Measurements from ENCODE around the gene SLC38A8. TPM values are rescaled to one million over a fixed set of nuclear protein-coding genes. Genes with fewer than 3 reads are reported as not detected.

The SLC38A8 gene
- total RNA-seq, 2 donors from 2014 or later, result not detected

GRCh38 chr16:84055801-84056634 is 13.4 kb upstream of the SLC38A8 start:
- Mint-ChIP-seq H3K9me3 (no peaks in the 10 kb centered on the region), H3K27ac (peak overlapping the region; percentile 16), H3K36me3 (ENCODE audit: low read depth) (peaks cover 81% of the 10 kb centered on the region), H3K27me3 (ENCODE audit: insufficient read depth) (no peaks in the 10 kb centered on the region), H3K4me1 (no peaks in the 10 kb centered on the region), H3K4me3 (no peak overlapping the region)
- DNase-seq, result no peak
- H3K9me3 ChIP-seq (ENCODE audit: control insufficient read depth, low read length), result no peaks in the 10 kb centered on the region
- WGBS, 2 experiments (ENCODE audit: insufficient coverage in 1 of 2, insufficient read length in 1 of 2), result 96 to 98% methylated on average over 16 to 19 of the region's 19 CpGs
- H3K27me3 ChIP-seq (ENCODE audit: control insufficient read depth, insufficient read depth, low read length, poor library complexity, severe bottlenecking), result no peaks in the 10 kb centered on the region
- no peak overlapping the region for H3K4me3 ChIP-seq (ENCODE audit: low read length)
- no peak for TF ChIP-seq CTCF (conservative IDR thresholded peaks at IDR 0.05)
- no peak overlapping the region for H3K27ac ChIP-seq (ENCODE audit: low read depth, low read length)
- H3K9ac ChIP-seq (ENCODE audit: extremely low read depth, low read length, poor library complexity, severe bottlenecking), result no peak overlapping the region
- H3K4me1 ChIP-seq (ENCODE audit: control insufficient read depth, insufficient read depth, low read length), result no peaks in the 10 kb centered on the region
- peaks cover 74% of the 10 kb centered on the region for H3K36me3 ChIP-seq (ENCODE audit: control insufficient read depth, insufficient read depth, low read length)

- H3K27me3 Mint-ChIP-seq (ENCODE audit: insufficient read depth), result no peaks in the 10 kb centered on the region
- no peak overlapping the region for H3K4me3 Mint-ChIP-seq
- DNase-seq, result no peak
- Histone ChIP-seq H3K36me3 (ENCODE audit: control insufficient read depth, insufficient read depth, low read length) (peaks cover 71% of the 10 kb centered on the region), H3K9ac (ENCODE audit: extremely low read depth, low read length, poor library complexity, severe bottlenecking) (no peak overlapping the region), H3K4me1 (ENCODE audit: control insufficient read depth, insufficient read depth, low read length) (no peaks in the 10 kb centered on the region), H3K27ac (ENCODE audit: low read depth, low read length) (no peak overlapping the region), H3K9me3 (ENCODE audit: control insufficient read depth, low read length) (no peaks in the 10 kb centered on the region), H3K27me3 (ENCODE audit: control insufficient read depth, insufficient read depth, low read length, poor library complexity, severe bottlenecking) (no peaks in the 10 kb centered on the region), H3K4me3 (ENCODE audit: low read length) (no peak overlapping the region)
- H3K36me3 Mint-ChIP-seq (ENCODE audit: low read depth), result peaks cover 75% of the 10 kb centered on the region
- no peaks in the 10 kb centered on the region for H3K9me3 Mint-ChIP-seq
- peak overlapping the region; percentile 16 for H3K27ac Mint-ChIP-seq
- H3K4me1 Mint-ChIP-seq, result no peaks in the 10 kb centered on the region
- WGBS, 2 experiments (ENCODE audit: insufficient coverage in 1 of 2, insufficient read length in 1 of 2), result 86 to 91% methylated on average over 5 of the region's 5 CpGs
- no peak for TF ChIP-seq CTCF (conservative IDR thresholded peaks at IDR 0.05)
Measured at GRCh38 chr16:84055366-84055765, 12.8 kb upstream of the SLC38A8 start.

GRCh38 chr16:84054916-84055315 is 12.3 kb upstream of the SLC38A8 start:
- H3K4me1 Mint-ChIP-seq, result no peaks in the 10 kb centered on the region
- H3K27me3 Mint-ChIP-seq (ENCODE audit: insufficient read depth), result no peaks in the 10 kb centered on the region
- H3K36me3 Mint-ChIP-seq (ENCODE audit: low read depth), result peaks cover 75% of the 10 kb centered on the region
- TF ChIP-seq CTCF (conservative IDR thresholded peaks at IDR 0.05), result no peak
- H3K27ac Mint-ChIP-seq, result no peak overlapping the region
- H3K9me3 Mint-ChIP-seq, result no peaks in the 10 kb centered on the region
- Histone ChIP-seq H3K4me3 (ENCODE audit: low read length) (no peak overlapping the region), H3K36me3 (ENCODE audit: control insufficient read depth, insufficient read depth, low read length) (peaks cover 66% of the 10 kb centered on the region), H3K4me1 (ENCODE audit: control insufficient read depth, insufficient read depth, low read length) (no peaks in the 10 kb centered on the region), H3K27ac (ENCODE audit: low read depth, low read length) (no peak overlapping the region), H3K27me3 (ENCODE audit: control insufficient read depth, insufficient read depth, low read length, poor library complexity, severe bottlenecking) (no peaks in the 10 kb centered on the region), H3K9me3 (ENCODE audit: control insufficient read depth, low read length) (no peaks in the 10 kb centered on the region), H3K9ac (ENCODE audit: extremely low read depth, low read length, poor library complexity, severe bottlenecking) (no peak overlapping the region)
- H3K4me3 Mint-ChIP-seq, result no peak overlapping the region
- 83 to 90% methylated on average over 11 to 13 of the region's 13 CpGs for WGBS, 2 experiments (ENCODE audit: insufficient coverage in 1 of 2, insufficient read length in 1 of 2)
- peak; percentile 84 for DNase-seq
